Kidney epithelial cell (primary cell): Measurements from ENCODE around the gene GPR78. TPM values are rescaled to one million over a fixed set of nuclear protein-coding genes. Genes with fewer than 3 reads are reported as not detected.

Experiments
- DNase-seq: peaks from one replicate; pipeline ENCODE4 v3.0.0-alpha.2; 2010; ENCODE audit warnings: low read depth
- H3K27me3 ChIP-seq: 2 replicates; pipeline ENCODE4 v1.6.0; 2011; ENCODE audit warnings: low read length; ENCODE audit not compliant: control insufficient read depth, insufficient read depth
- H3K36me3 ChIP-seq: 2 replicates; pipeline ENCODE4 v1.5.1; 2011; ENCODE audit warnings: low read length; ENCODE audit not compliant: control insufficient read depth, insufficient read depth
- H3K4me3 ChIP-seq: 2 replicates; pipeline ENCODE4 v1.5.1; 2011; ENCODE audit warnings: low read depth, mild to moderate bottlenecking, control low read depth, low read length
- total RNA-seq: library from RNA; depleted of rRNA; stranded (reverse); fragments of >200 nt; gene quantifications from 2 replicates; pipeline ENCODE4 v1.2.3, GENCODE V29; 2015
- TF ChIP-seq, protein P1 (sequence below): IDR thresholded peaks from 2 replicates; pipeline ENCODE4 v1.5.1; 2011; ENCODE audit warnings: mild to moderate bottlenecking, moderate library complexity, low read length, control low read depth, inconsistent platforms; ENCODE audit not compliant: insufficient read depth, poor library complexity, severe bottlenecking

The GPR78 gene
- total RNA-seq, 1 donor from 2014 or later = not detected

DNA sequence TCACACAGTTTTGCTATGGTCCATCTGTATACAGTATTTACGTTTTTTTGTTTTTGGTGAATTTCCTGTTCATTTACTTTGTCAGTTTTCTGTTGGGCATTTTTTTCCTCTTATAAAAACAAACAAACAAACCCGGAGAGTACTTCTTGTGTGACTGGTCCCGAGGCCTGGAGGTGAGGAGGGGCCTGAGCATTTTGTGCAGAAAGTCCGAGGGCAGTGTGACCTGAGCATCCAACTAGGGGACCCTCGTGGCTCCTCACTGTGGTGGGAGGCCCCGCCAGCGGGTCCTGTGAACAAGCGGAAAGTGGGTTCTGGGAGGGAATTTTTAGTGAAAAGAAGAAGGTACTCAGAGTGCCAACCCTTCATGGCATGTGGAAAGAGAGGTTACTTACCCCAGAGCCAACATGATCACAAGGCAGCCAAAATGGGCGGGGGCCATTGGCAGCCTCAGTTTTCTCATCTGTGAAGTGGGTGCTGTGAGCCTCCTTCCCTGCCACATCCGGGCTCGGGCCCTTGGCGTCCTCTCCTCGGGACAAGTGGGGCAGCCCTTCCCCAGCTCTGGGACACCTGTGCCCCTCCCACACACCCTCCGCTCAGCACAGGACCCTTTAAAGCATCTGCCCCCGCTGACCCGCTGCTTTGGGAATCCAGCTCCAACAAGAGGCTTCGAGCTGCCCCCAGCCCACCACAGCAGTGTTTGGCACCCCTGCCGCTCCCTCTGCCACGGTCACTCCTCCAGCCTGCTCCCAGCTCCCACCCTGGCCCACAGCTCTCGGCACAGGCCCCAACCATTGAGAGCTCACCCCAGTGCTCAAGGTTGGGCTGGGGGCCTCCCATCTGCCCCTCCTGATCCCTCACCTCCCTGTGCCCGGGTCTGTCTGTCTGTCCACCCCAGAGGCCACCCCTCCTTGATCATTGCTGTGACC is 22.8 kb upstream of the GPR78 start:
- no peak for DNase-seq
- TF ChIP-seq, protein P1, sequence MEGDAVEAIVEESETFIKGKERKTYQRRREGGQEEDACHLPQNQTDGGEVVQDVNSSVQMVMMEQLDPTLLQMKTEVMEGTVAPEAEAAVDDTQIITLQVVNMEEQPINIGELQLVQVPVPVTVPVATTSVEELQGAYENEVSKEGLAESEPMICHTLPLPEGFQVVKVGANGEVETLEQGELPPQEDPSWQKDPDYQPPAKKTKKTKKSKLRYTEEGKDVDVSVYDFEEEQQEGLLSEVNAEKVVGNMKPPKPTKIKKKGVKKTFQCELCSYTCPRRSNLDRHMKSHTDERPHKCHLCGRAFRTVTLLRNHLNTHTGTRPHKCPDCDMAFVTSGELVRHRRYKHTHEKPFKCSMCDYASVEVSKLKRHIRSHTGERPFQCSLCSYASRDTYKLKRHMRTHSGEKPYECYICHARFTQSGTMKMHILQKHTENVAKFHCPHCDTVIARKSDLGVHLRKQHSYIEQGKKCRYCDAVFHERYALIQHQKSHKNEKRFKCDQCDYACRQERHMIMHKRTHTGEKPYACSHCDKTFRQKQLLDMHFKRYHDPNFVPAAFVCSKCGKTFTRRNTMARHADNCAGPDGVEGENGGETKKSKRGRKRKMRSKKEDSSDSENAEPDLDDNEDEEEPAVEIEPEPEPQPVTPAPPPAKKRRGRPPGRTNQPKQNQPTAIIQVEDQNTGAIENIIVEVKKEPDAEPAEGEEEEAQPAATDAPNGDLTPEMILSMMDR = no peak
- H3K36me3 ChIP-seq = no peaks in the 10 kb centered on the region
- no peaks in the 10 kb centered on the region for H3K27me3 ChIP-seq
- no peak overlapping the region for H3K4me3 ChIP-seq

GRCh38 chr4:8558080-8558960 is 21.9 kb upstream of the GPR78 start:
- Histone ChIP-seq H3K4me3 (no peak overlapping the region), H3K36me3 (no peaks in the 10 kb centered on the region), H3K27me3 (no peaks in the 10 kb centered on the region)
- TF ChIP-seq, protein P1 = no peak
- no peak for DNase-seq

DNA sequence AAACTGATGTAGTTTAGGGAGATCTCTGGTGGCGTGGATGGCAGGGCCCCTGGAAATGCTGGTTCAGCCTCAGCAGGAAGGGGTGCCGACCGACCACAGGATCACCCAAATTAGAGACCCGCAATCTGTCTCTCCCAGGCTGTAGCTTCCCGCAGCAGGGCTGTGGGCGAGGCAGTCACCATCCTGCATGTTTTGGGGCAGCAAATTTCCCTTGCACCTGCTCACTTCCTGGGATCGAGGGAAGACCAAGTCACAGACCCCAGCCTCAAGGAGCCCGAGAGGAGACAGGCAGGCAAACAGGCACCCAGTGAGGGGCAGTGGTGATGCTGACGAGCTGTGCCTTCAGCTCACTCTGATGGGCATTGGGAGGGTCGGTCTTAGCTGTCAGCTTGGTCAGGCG is 21.2 kb upstream of the GPR78 start:
- TF ChIP-seq, protein P1 = no peak
- H3K4me3 ChIP-seq = no peak overlapping the region
- no peaks in the 10 kb centered on the region for H3K27me3 ChIP-seq
- H3K36me3 ChIP-seq = no peaks in the 10 kb centered on the region
- no peak for DNase-seq

GRCh38 chr4:8559524-8560264 is 20.5 kb upstream of the GPR78 start:
- no peak for DNase-seq
- TF ChIP-seq, protein P1 = no peak
- Histone ChIP-seq H3K27me3 (no peaks in the 10 kb centered on the region), H3K36me3 (no peaks in the 10 kb centered on the region), H3K4me3 (no peak overlapping the region)

DNA sequence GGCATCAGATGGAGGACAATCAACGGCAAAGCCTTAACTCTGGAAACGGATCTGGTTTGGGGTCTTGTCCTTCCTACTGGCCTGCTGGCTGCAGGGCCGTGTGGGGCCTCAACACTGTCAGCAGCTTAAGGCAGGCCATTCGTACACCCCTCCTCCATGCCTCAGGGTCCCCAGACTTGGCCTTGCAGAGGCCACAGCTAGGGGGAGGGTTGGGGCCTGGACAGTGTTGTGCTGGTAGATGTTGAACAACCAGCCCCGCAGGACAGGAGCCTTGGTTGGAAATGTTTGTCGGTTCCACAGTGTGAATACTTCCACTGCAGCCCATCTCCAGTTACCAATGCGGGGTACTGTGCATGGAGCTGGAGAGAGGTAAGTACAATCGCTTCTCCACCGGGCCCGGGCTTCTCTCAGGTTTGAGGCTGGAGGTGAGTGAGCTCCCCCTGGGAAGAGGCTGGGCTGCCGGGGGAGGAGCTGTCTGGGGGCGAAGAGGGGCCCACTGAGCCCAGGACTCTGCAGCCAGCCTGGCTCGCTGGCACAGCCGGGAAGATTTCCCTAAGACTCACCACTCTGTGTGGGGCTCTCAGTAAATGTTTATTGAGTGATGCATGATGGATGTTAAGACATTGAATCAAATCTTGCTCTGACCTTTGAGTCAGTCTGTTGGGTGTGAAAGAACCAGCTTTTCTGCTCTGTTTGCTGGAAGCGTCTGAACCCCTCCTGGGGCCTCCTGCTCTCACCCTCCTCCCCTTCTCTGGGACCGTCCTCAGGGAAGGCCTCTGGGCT is 19.7 kb upstream of the GPR78 start:
- no peak for DNase-seq
- H3K4me3 ChIP-seq = no peak overlapping the region
- H3K36me3 ChIP-seq = no peaks in the 10 kb centered on the region
- TF ChIP-seq, protein P1 = no peak
- no peaks in the 10 kb centered on the region for H3K27me3 ChIP-seq
